Fibroblast of peridontal ligament (primary cell): ENCODE measurements around the gene ILKAP.
"Not testable (repeated sequence)": the region's sequence is repeated elsewhere in the genome, so short reads cannot be mapped to it uniquely, and the experiment has no call there.

ENCODE experiments used
- DNase-seq: peaks from one replicate; pipeline ENCODE4 v3.0.0-alpha.2; 2010; ENCODE audit errors: extremely low read depth

Gene ILKAP

GRCh38 chr2:238202326-238203093 lies 985 bp downstream of the ILKAP start:
- DNase-seq = peak; percentile 42

GRCh38 chr2:238190445-238190844 lies 13.1 kb downstream of the ILKAP start:
- no peak for DNase-seq

GRCh38 chr2:238187618-238188548 lies 15.6 kb downstream of the ILKAP start:
- no peak for DNase-seq

GRCh38 chr2:238183821-238184220 lies 19.7 kb downstream of the ILKAP start:
- DNase-seq = peak; percentile 10

GRCh38 chr2:238182362-238182761 lies 21.1 kb downstream of the ILKAP start:
- no peak for DNase-seq

- no peak for DNase-seq
Observed at GRCh38 chr2:238180554-238180953, 22.9 kb downstream of the ILKAP start.

GRCh38 chr2:238176613-238177012 lies 26.9 kb downstream of the ILKAP start:
- DNase-seq = peak; percentile 91

- DNase-seq = no peak
Observed at GRCh38 chr2:238174701-238175100, 28.8 kb downstream of the ILKAP start.

- DNase-seq = no peak
Observed at GRCh38 chr2:238174291-238174690, 29.2 kb downstream of the ILKAP start.

GRCh38 chr2:238173692-238174091 lies 29.8 kb downstream of the ILKAP start:
- DNase-seq = no peak

- DNase-seq = no peak
Observed at GRCh38 chr2:238172439-238172838, 31.1 kb downstream of the ILKAP start.

- no peak for DNase-seq
Observed at GRCh38 chr2:238171575-238172187, 31.8 kb downstream of the ILKAP start.

GRCh38 chr2:238171072-238171431 lies 32.4 kb downstream of the ILKAP start:
- DNase-seq = not testable (repeated sequence)

- DNase-seq = no peak
Observed at GRCh38 chr2:238170386-238171071, 33.0 kb downstream of the ILKAP start.

GRCh38 chr2:238169708-238170251 lies 33.7 kb downstream of the ILKAP start:
- peak; percentile 99 for DNase-seq

- peak; percentile 99 for DNase-seq
Observed at GRCh38 chr2:238169048-238169707, 34.3 kb downstream of the ILKAP start.

GRCh38 chr2:238168196-238169047 lies 35.1 kb downstream of the ILKAP start:
- DNase-seq = no peak

- no peak for DNase-seq
Observed at GRCh38 chr2:238167761-238168160, 35.7 kb downstream of the ILKAP start.

- DNase-seq = no peak
Observed at GRCh38 chr2:238167344-238167715, 36.2 kb downstream of the ILKAP start.
